ENCODE results near the gene SERP2.
A peak's percentile ranks its signal among the peaks of the same experiment; 100 is the strongest.

Gene SERP2

DNA sequence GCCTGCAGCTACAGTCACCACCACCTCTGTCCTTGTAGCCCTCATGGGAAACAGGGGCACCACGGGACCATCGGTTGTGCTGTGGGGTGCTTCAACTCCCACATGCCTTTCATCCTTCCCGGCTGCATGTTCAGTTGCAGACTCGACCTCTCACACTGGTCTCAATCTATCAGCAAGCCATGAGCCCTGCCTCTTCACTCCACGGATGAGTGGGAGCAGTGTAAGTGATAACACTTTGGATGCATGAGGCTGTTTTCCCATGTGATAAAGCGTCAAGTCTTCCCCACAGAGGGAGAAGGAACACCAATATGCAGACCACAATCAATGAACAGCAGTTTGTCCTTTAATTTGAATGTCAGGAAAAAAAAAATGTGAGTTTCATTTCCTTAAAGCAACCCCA is 12.2 kb downstream of the SERP2 start:
- intact Hi-C loops (cut with DNase I), result no loop called here
- no peak for DNase-seq

DNA sequence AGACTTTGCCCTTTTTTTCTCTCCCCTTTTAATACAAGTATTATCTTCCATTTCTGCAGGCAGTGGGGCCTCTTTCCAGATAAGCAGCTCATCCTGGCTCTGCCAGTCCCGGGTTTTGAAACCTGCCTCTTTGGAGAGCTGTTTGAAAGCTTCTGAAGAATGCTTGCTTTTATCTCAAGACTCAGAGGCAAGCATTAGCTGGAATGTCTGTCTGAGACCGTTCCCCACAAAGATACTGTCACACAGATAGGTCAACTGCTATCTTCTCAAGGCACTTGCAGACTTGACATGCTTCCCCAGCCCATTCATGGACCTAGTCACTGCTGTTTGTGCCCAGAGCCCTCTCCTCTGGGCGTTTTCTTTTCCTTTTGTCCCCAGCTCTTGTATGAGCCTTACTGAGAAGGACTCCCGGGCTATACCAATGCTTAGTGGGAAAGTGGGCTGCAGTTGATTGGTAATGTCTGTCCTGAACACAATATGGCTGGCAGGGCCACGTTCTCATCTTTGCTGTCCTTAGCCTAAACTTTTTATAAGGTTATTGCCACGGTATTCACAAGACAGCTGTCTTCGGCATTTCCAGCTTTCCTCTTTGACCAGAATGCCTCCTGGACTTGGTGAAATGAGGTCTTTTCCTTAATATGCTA is 13.4 kb downstream of the SERP2 start:
- intact Hi-C loops (cut with DNase I), result no loop called here
- DNase-seq, result no peak

DNA sequence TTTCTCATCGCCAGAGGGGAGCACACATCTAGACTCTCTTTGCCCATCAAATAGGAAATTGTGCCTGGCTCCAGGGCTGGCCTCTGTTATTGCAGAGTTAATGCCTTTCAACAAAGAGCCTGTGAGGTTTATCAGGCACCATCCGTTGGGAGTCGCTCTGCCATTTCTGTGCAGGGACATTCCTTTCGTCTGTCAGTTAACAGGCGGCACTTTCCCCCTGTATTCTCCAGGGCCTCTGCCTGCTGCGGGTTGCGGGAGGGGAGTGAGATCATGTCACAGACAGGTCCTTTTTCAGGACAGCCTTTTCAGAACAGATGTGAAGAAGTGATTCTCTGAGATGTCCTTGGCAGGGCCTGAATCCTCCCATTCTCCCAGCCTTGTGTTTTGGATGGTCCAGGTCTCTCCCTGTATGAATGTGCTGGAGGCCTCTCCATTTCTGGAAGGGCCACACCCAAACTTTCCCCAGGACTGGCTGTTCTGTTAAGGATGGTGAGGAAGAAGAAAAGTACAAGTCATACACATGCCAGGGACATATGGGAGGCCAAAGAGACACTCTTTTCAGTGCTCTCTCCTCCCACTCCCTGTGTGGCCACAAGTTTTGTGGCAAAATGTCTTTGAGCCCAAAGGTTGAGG is 14.9 kb downstream of the SERP2 start:
- DNase-seq, result no peak
- intact Hi-C loops (cut with DNase I), result no loop called here

GRCh38 chr13:44389060-44389666 is 15.5 kb downstream of the SERP2 start:
- intact Hi-C loops (cut with DNase I), result no loop called here

DNA sequence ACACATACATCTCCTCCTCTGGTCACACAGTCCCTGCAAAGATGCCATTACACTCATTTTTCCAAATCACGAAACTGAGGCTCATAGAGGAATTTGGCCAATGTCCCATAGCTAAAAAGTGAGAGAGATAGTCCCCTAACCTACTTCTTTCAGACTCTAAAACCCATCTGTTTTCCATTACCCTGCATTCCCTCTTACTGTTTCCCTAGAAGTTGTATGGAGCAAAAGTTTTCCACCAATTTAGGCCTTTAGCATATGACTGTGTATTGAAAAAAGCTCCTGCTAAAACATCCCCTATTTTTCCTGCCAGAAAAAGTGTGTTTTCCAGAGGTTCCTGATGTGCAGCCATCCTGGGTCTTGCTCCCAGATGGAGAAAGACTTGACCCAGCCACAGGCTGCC is 16.3 kb downstream of the SERP2 start:
- DNase-seq, result no peak
- intact Hi-C loops (cut with DNase I), result no loop called here

More at GRCh38 chr13:44389060-44389666, 15.5 kb downstream of the SERP2 start:
- DNase-seq, result no peak

- DNase-seq, result peak in 7 of 10 donors; percentile 37 to 90 (median 59)
- intact Hi-C loops (cut with DNase I), result no loop called here
These were observed 19.8 kb downstream of the SERP2 start for GRCh38 chr13:44393391-44393790.

DNA sequence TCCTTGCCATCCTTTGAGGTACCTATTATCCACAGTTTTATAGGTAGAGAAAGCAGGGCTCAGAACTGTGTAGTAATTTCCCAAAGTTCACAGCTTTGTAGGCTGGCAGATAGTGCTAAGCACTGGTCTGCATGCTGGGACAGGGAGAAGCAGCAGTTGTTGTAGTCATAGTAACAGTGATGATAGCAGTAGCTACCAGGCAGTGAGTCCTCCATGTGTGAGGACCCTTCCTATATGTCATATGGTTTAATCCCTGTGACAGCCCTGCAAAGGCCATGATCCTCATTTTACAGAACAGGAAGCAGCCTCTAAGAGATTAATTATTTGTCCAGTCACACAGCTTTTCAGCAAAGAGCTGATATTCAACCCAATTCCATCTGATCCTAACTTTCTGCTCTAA is 21.0 kb downstream of the SERP2 start:
- no peak for DNase-seq
- intact Hi-C loops (cut with DNase I), result no loop called here

DNA sequence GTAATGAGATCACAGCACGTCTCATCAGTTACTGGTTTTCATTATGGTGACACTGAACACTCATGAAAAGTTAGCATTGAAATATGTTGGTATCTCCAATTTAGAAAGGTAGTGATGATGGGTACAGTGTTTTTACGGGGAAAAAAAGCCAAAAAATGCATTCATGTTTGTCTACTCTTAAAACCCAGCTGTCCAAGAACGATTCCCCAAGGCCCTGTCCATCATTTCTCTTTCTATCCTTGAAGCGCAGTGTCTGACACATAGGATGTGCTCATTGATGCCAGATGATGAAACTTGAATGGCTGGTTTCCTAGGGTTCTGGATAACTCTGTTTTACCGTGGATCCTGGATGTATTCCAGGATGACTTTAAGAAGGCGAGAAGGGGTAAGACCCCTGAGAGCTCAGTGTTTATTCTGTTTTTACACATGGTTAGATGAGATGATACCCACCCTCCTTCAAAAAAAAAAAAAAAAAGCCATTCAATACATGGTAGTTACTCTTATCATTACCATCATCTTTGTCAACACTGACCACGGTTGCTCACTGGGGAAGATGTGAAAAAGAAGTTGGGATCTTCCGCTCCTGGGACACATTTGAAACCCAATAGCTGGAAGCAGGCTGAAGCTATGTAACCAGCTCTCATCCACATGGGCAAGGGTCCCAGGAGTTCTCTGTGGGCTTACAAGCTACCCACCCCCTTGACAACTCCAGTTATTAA is 22.5 kb downstream of the SERP2 start:
- no peak for DNase-seq
- intact Hi-C loops (cut with DNase I), result no loop called here

- DNase-seq, result peak in 1 of 10 donors; percentile 71
- intact Hi-C loops (cut with DNase I), result no loop called here
These were observed 23.3 kb downstream of the SERP2 start for GRCh38 chr13:44396701-44397580.

- intact Hi-C loops (cut with DNase I), result no loop called here
- no peak for DNase-seq
These were observed 24.2 kb downstream of the SERP2 start for GRCh38 chr13:44397766-44398223.

- DNase-seq, result no peak
- intact Hi-C loops (cut with DNase I), result no loop called here
These were observed 25.0 kb downstream of the SERP2 start for GRCh38 chr13:44398606-44399005.

- intact Hi-C loops (cut with DNase I), result no loop called here
- DNase-seq, result no peak
These were observed 25.4 kb downstream of the SERP2 start for GRCh38 chr13:44399074-44399473.

DNA sequence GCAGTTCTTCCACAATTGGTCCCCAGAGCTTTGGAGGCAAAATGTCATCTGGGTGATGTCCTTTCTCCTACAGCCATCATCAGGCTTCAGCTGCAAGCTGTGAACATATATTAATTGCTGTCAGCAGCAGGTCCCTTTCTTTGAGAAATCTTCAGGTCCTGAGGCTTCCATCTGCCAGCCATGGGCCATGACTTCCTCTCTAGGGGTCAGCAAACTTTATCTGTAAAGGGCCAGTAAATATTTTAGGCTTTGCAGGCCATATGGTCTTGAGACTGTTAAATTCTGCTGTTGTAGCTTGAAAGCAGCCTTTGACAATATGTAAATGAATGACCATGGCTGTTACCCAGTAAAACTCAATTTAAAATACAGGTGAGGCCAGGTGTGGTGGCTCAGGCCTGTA is 27.1 kb downstream of the SERP2 start:
- DNase-seq, result no peak
- intact Hi-C loops (cut with DNase I), result no loop called here

DNA sequence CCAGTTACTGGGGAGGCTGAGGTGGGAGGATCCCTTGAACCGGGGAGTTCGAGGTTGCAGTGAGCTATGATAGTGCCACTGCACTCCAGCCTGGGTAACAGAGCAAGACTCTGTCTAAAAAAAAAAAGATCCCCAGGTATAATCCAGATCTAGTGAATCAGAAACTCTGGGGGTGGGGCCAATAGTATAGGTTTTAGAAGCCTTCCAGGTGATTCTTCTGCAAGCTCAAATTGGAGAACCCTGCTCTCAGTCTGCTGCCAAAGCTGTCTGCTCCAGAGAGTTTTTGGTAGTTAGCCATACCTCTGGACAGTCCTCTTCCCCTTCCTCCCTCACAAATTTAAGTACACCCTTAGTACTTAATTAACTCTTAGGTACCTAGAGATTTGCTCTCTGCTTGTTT is 28.0 kb downstream of the SERP2 start:
- DNase-seq, result no peak
- intact Hi-C loops (cut with DNase I), result no loop called here

- intact Hi-C loops (cut with DNase I), result no loop called here
- peak in 1 of 10 donors; percentile 41 for DNase-seq
These were observed 29.3 kb downstream of the SERP2 start for GRCh38 chr13:44402899-44403445.

DNA sequence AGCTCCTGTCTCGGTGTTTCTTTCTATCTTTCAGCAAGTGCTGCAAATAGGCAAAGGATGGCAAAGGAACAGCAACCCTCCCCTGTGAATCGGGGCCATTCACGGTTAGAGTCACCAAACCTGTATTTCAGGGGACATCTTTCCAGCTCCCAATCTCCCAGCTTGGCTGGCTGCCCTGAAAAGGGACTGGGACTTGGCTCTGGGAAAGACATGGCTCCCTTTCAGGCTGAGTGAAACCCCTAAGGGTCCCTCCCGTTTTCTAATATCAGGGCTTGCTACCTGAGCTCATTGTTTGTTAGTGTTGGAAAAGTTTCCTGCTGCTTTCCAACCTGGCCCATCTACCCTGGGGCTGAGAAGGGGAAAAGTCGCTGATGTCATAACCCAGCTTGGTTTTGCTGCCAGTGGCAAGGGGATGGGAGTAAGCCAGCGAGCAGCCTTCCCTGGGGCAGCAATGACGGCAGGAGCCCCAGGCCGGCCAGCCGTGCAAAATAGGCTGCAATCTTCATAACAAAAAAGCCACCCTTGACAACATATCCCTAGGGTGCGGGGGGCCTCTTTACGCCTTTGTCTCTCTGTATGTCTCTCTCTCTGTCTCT is 29.9 kb downstream of the SERP2 start:
- DNase-seq, result peak in 1 of 10 donors; percentile 69
- intact Hi-C loops (cut with DNase I), result no loop called here

GRCh38 chr13:44404261-44405132 is 30.9 kb downstream of the SERP2 start:
- DNase-seq, result peak in 1 of 10 donors; percentile 70
- intact Hi-C loops (cut with DNase I), result no loop called here

- no peak for DNase-seq
- intact Hi-C loops (cut with DNase I), result no loop called here
These were observed 33.0 kb downstream of the SERP2 start for GRCh38 chr13:44406617-44407016.

DNA sequence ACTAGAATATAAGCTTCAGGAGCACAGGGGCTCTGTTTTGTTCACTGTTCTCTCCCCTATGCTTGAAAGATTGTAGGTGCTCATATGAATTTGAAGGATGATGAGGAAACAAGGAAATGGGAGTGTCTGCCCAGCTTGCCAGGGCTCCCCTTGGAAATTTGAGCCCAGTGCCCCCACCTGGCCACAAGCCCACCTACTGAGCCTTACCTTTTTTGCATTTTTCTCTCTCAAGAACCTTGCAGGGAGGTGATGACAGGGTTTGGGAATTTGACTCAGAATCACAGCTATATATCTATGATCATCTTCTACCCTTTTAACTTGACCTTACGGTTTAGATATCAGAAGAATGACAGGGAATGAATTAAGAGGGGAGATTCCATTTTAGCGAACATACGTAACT is 33.8 kb downstream of the SERP2 start:
- intact Hi-C loops (cut with DNase I), result no loop called here

More for the DNA sequence above, 33.8 kb downstream of the SERP2 start:
- no peak for DNase-seq

Data from posterior cingulate gyrus (tissue), 11 donors.